ENCODE results near the gene NCAPD3.

GRCh38 chr11:134233729-134234179 lies 10.0 kb upstream of the NCAPD3 start:
- TF ChIP-seq, protein P1, sequence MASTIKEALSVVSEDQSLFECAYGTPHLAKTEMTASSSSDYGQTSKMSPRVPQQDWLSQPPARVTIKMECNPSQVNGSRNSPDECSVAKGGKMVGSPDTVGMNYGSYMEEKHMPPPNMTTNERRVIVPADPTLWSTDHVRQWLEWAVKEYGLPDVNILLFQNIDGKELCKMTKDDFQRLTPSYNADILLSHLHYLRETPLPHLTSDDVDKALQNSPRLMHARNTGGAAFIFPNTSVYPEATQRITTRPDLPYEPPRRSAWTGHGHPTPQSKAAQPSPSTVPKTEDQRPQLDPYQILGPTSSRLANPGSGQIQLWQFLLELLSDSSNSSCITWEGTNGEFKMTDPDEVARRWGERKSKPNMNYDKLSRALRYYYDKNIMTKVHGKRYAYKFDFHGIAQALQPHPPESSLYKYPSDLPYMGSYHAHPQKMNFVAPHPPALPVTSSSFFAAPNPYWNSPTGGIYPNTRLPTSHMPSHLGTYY (CRISPR knock-in tag; IDR thresholded peaks at IDR 0.05), result no peak
- TF ChIP-seq ESRRA (CRISPR knock-in tag; IDR thresholded peaks at IDR 0.05; ENCODE audit: borderline replicate concordance) (no peak), ZNF263 (CRISPR knock-in tag; IDR thresholded peaks at IDR 0.05; ENCODE audit: low read depth) (no peak), ZNF416 (CRISPR knock-in tag; IDR thresholded peaks at IDR 0.05) (no peak), TCF7 (CRISPR knock-in tag; IDR thresholded peaks at IDR 0.05; ENCODE audit: low read depth) (no peak), PREB (CRISPR knock-in tag; IDR thresholded peaks at IDR 0.05; ENCODE audit: borderline replicate concordance) (no peak), GABPB1 (CRISPR knock-in tag; IDR thresholded peaks at IDR 0.05) (no peak), NFE2L1 (CRISPR knock-in tag; IDR thresholded peaks at IDR 0.05) (no peak), SP1 (CRISPR knock-in tag; conservative IDR thresholded peaks at IDR 0.05) (no peak), RELA (CRISPR knock-in tag; IDR thresholded peaks at IDR 0.05; ENCODE audit: borderline replicate concordance) (no peak), MAX (CRISPR knock-in tag; IDR thresholded peaks at IDR 0.05) (no peak)
- TF ChIP-seq, protein P2, sequence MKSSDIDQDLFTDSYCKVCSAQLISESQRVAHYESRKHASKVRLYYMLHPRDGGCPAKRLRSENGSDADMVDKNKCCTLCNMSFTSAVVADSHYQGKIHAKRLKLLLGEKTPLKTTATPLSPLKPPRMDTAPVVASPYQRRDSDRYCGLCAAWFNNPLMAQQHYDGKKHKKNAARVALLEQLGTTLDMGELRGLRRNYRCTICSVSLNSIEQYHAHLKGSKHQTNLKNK (CRISPR knock-in tag; IDR thresholded peaks at IDR 0.05), result no peak
- TF ChIP-seq, protein P3, sequence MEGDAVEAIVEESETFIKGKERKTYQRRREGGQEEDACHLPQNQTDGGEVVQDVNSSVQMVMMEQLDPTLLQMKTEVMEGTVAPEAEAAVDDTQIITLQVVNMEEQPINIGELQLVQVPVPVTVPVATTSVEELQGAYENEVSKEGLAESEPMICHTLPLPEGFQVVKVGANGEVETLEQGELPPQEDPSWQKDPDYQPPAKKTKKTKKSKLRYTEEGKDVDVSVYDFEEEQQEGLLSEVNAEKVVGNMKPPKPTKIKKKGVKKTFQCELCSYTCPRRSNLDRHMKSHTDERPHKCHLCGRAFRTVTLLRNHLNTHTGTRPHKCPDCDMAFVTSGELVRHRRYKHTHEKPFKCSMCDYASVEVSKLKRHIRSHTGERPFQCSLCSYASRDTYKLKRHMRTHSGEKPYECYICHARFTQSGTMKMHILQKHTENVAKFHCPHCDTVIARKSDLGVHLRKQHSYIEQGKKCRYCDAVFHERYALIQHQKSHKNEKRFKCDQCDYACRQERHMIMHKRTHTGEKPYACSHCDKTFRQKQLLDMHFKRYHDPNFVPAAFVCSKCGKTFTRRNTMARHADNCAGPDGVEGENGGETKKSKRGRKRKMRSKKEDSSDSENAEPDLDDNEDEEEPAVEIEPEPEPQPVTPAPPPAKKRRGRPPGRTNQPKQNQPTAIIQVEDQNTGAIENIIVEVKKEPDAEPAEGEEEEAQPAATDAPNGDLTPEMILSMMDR (IDR thresholded peaks at IDR 0.05), result no peak
